ENCODE data around the gene TSSK6. TPM values are rescaled to one million over a fixed set of nuclear protein-coding genes. Genes with fewer than 3 reads are reported as not detected.

Gene TSSK6
- total RNA-seq, 2 donors from 2014 or later = 1.5 to 3.6 TPM

GRCh38 chr19:19551853-19552192, 36.5 kb upstream of the TSSK6 start:
- ATAC-seq (ENCODE audit: insufficient number of reproducible peaks, low FRiP score, low read depth) (no peak), DNase-seq (ENCODE audit: low spot score) (no peak)
- H3K9me3 ChIP-seq = no peaks in the 10 kb centered on the region
- no peaks in the 10 kb centered on the region for H3K27me3 ChIP-seq (replicated peaks; ENCODE audit: insufficient read depth)
- no peak for TF ChIP-seq CTCF (IDR thresholded peaks at IDR 0.05)
- no peaks in the 10 kb centered on the region for H3K36me3 ChIP-seq
- H3K27ac ChIP-seq = no peak overlapping the region
- no peaks in the 10 kb centered on the region for H3K4me1 ChIP-seq (ENCODE audit: control insufficient read depth in 1 of 2, low read depth in 2 of 2)
- no peak overlapping the region for H3K4me3 ChIP-seq

GRCh38 chr19:19550972-19551852, 35.9 kb upstream of the TSSK6 start:
- TF ChIP-seq CTCF (IDR thresholded peaks at IDR 0.05) = no peak
- Histone ChIP-seq H3K27me3 (replicated peaks; ENCODE audit: insufficient read depth) (no peaks in the 10 kb centered on the region), H3K4me1 (ENCODE audit: control insufficient read depth in 1 of 2, low read depth in 2 of 2) (no peaks in the 10 kb centered on the region), H3K27ac (no peak overlapping the region), H3K9me3 (no peaks in the 10 kb centered on the region), H3K36me3 (no peaks in the 10 kb centered on the region), H3K4me3 (no peak overlapping the region)
- DNase-seq (ENCODE audit: low spot score) (no peak), ATAC-seq (ENCODE audit: insufficient number of reproducible peaks, low FRiP score, low read depth) (no peak)

GRCh38 chr19:19550485-19550929, 35.2 kb upstream of the TSSK6 start:
- Histone ChIP-seq H3K27me3 (replicated peaks; ENCODE audit: insufficient read depth) (no peaks in the 10 kb centered on the region), H3K27ac (no peak overlapping the region), H3K9me3 (no peaks in the 10 kb centered on the region), H3K4me1 (ENCODE audit: control insufficient read depth in 1 of 2, low read depth in 2 of 2) (no peaks in the 10 kb centered on the region), H3K36me3 (no peaks in the 10 kb centered on the region), H3K4me3 (no peak overlapping the region)
- DNase-seq (ENCODE audit: low spot score) (no peak), ATAC-seq (ENCODE audit: insufficient number of reproducible peaks, low FRiP score, low read depth) (no peak)
- TF ChIP-seq CTCF (IDR thresholded peaks at IDR 0.05) = no peak

- ATAC-seq (ENCODE audit: insufficient number of reproducible peaks, low FRiP score, low read depth) = no peak
- DNase-seq (ENCODE audit: low spot score) = no peak
- Histone ChIP-seq H3K9me3 (no peaks in the 10 kb centered on the region), H3K36me3 (no peaks in the 10 kb centered on the region), H3K4me1 (ENCODE audit: control insufficient read depth in 1 of 2, low read depth in 2 of 2) (no peaks in the 10 kb centered on the region), H3K4me3 (no peak overlapping the region), H3K27ac (no peak overlapping the region), H3K27me3 (replicated peaks; ENCODE audit: insufficient read depth) (no peaks in the 10 kb centered on the region)
- TF ChIP-seq CTCF (IDR thresholded peaks at IDR 0.05) = no peak
Measured at GRCh38 chr19:19549804-19550464, 34.6 kb upstream of the TSSK6 start.

- TF ChIP-seq CTCF (IDR thresholded peaks at IDR 0.05) = no peak
- ATAC-seq (ENCODE audit: insufficient number of reproducible peaks, low FRiP score, low read depth) (no peak), DNase-seq (ENCODE audit: low spot score) (no peak)
- H3K9me3 ChIP-seq = no peaks in the 10 kb centered on the region
- no peak overlapping the region for H3K27ac ChIP-seq
- H3K4me1 ChIP-seq (ENCODE audit: control insufficient read depth in 1 of 2, low read depth in 2 of 2) = no peaks in the 10 kb centered on the region
- no peaks in the 10 kb centered on the region for H3K36me3 ChIP-seq
- H3K4me3 ChIP-seq = no peak overlapping the region
- H3K27me3 ChIP-seq (replicated peaks; ENCODE audit: insufficient read depth) = no peaks in the 10 kb centered on the region
Measured at GRCh38 chr19:19548915-19549759, 33.8 kb upstream of the TSSK6 start.

All from thoracic aorta (tissue), 2 donors.